ENCODE data around the gene NRL.

NRL gene

GRCh38 chr14:24144451-24144850 lies 29.7 kb upstream of the NRL start:
- no peak for DNase-seq (ENCODE audit: low read depth)

- no peak for DNase-seq (ENCODE audit: low read depth)
These were observed 28.8 kb upstream of the NRL start for GRCh38 chr14:24143511-24143910.

- DNase-seq (ENCODE audit: low read depth) = peak; percentile 84
These were observed 26.5 kb upstream of the NRL start, which contains the start of gene EMC9 for GRCh38 chr14:24141097-24141880. TSS of gene EMC9 (minus strand) at chr14:24141591. CDS start at chr14:24141304, 287 bp downstream.

- DNase-seq (ENCODE audit: low read depth) = no peak
These were observed 24.7 kb upstream of the NRL start for GRCh38 chr14:24139272-24139934.

- DNase-seq (ENCODE audit: low read depth) = no peak
These were observed 23.9 kb upstream of the NRL start for GRCh38 chr14:24138396-24139271.

GRCh38 chr14:24137529-24138395 lies 23.0 kb upstream of the NRL start:
- DNase-seq (ENCODE audit: low read depth) = no peak

- no peak for DNase-seq (ENCODE audit: low read depth)
These were observed 22.2 kb upstream of the NRL start for GRCh38 chr14:24136684-24137528.

- DNase-seq (ENCODE audit: low read depth) = no peak
These were observed 21.3 kb upstream of the NRL start, which contains the start of gene PSME1 for GRCh38 chr14:24135834-24136683. TSS of gene PSME1 (plus strand) at chr14:24136194. CDS start at chr14:24136263, 69 bp downstream.

GRCh38 chr14:24135584-24135833 lies 20.8 kb upstream of the NRL start:
- DNase-seq (ENCODE audit: low read depth) = no peak

- no peak for DNase-seq (ENCODE audit: low read depth)
These were observed 19.0 kb upstream of the NRL start for GRCh38 chr14:24133735-24134134.

GRCh38 chr14:24132976-24133375 lies 18.2 kb upstream of the NRL start:
- DNase-seq (ENCODE audit: low read depth) = no peak

GRCh38 chr14:24132061-24132685 lies 17.4 kb upstream of the NRL start:
- DNase-seq (ENCODE audit: low read depth) = no peak

GRCh38 chr14:24131549-24131966 lies 16.8 kb upstream of the NRL start:
- no peak for DNase-seq (ENCODE audit: low read depth)

- no peak for DNase-seq (ENCODE audit: low read depth)
These were observed 16.2 kb upstream of the NRL start for GRCh38 chr14:24130717-24131548.

- DNase-seq (ENCODE audit: low read depth) = no peak
These were observed 15.6 kb upstream of the NRL start, which contains the start of gene FITM1 for GRCh38 chr14:24130380-24130716. TSS of gene FITM1 (plus strand) at chr14:24130659. CDS start at chr14:24131564, 905 bp downstream.

- DNase-seq (ENCODE audit: low read depth) = no peak
These were observed 14.8 kb upstream of the NRL start for GRCh38 chr14:24129410-24129998.

- DNase-seq (ENCODE audit: low read depth) = no peak
These were observed 12.9 kb upstream of the NRL start for GRCh38 chr14:24127673-24128072.

GRCh38 chr14:24126939-24127338 lies 12.2 kb upstream of the NRL start:
- DNase-seq (ENCODE audit: low read depth) = no peak

All from HS-5 (cell line).